ENCODE data around the gene MPO. TPM values are rescaled to one million over a fixed set of nuclear protein-coding genes. Genes with fewer than 3 reads are reported as not detected.

MPO gene
- polyA plus RNA-seq, 4 donors: 1.6 to 7.6 (median 4.0) TPM

DNA sequence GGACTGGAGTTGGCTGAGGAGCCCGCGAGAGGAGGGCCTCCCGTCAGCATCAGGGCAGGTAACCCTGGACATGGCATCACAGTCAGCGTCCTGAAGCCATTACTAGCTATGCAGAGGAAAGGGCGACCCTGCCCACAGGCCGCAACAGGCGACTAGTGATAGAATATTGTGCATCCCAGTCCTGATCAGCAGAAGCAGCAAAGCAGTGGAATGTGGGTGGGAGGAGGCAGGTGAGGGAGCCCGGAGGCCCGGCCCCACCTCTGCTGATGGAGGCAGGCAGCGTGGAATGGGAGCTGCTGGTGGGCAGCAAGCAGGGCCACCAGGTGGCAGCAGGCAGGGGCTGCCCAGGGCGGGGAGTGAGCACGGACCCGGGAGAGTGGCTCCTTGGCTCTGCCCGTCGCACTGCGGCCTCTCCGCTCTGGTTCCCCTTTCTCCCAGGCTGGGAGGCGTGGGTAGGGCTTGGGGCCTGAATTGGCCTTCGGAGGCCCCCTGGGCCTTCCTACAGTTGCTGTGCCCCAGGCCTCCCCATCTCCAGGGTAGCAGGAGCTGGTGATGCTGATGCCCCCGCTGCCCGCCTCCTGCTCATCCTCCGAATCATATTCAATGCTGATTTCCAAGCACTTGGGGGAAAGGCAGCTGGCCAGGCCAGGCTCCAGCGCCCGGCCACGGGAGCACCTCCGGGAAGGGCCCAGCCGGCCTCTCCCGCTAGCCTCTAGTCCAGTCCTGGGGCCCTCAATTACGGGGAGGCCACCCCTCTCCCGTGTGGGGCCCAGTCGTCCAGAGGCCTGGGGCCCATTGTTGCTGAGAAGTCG lies 27.6 kb upstream of the MPO start:
- no peak for DNase-seq (ENCODE audit: low read depth in 4 of 4, low spot score in 3 of 4)

GRCh38 chr17:58307468-58308172 lies 26.9 kb upstream of the MPO start:
- no peak for DNase-seq (ENCODE audit: low read depth in 4 of 4, low spot score in 3 of 4)

GRCh38 chr17:58306131-58306951 lies 25.6 kb upstream of the MPO start:
- no peak for DNase-seq (ENCODE audit: low read depth in 4 of 4, low spot score in 3 of 4)

- DNase-seq (ENCODE audit: low read depth in 4 of 4, low spot score in 3 of 4): no peak
Observed at GRCh38 chr17:58305626-58306025, 24.9 kb upstream of the MPO start.

- no peak for DNase-seq (ENCODE audit: low read depth in 4 of 4, low spot score in 3 of 4)
Observed at GRCh38 chr17:58304750-58305486, 24.2 kb upstream of the MPO start.

DNA sequence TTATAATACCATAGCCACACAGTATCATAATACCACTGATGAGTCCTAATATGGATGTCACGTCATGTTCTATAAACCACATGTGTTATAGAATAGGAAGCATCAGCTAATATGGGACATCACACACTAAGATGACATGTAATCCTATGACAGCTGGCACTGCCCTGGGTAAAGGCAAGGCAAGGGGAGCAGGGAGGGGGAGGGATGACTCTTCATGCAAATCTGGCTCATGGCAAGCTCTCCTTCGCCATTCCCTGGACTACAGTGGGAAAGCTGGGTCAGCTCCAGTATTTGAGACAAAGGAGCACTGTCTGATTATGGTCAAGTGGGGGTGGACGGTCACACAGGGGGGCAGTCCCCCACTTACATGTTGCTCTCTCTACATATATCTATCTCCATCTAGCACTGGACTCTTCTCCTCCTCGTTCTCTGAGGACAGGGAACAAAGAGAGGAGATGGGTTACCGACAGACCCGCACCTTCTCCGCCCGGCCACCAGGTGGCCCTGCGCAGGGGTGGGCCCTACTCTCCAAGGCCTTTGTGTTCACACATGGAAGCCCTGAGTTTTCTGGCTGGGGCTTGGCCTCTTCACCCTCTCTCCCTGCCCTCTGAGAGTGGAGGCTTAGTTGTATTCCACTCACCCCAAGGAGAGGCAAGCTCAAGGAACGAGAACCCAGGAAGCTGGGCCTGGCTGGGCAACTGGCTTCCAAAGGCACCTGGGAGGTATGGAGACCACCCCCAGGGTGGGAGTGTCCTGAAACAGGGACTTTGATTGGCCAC lies 23.4 kb upstream of the MPO start:
- no peak for DNase-seq (ENCODE audit: low read depth in 4 of 4, low spot score in 3 of 4)

- DNase-seq (ENCODE audit: low read depth in 4 of 4, low spot score in 3 of 4): no peak
Observed at GRCh38 chr17:58302919-58303585, 22.3 kb upstream of the MPO start.

DNA sequence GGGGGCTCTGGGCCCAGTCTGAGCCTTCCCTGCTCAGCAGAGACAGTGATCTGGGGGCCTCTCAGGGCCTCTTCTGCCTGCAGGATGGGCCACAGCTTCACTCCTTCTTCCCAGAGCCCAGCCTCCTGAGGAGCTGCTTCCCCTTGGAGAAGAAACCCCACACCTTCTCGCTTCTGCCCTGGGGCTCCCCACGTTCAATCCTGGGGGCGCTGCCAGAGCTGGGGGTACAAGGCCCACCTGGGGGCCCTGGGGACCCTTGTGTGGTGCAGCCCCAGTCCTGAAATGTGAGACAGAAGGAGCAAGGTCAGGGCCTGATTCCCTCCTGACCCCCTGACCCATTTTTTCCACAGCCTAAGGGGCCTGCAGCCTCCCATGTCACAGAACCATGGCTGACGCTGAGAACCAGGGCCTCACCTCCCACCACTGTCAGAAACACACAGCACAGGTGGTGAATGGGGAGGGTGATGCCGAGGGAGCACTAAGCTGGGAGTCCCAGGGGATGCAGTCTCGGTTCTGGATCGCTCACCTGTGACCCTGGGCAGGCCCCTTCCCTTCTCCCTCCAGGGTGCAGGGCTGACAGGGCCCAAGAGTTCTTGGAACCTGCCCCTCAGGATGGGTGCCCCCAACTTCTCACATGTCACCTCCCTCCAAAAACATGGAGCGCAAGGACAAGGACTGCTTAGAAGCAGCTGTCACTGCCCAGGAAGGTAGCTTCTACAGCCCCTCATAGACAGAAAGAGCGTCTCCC lies 21.6 kb upstream of the MPO start:
- DNase-seq (ENCODE audit: low read depth in 4 of 4, low spot score in 3 of 4): no peak

DNA sequence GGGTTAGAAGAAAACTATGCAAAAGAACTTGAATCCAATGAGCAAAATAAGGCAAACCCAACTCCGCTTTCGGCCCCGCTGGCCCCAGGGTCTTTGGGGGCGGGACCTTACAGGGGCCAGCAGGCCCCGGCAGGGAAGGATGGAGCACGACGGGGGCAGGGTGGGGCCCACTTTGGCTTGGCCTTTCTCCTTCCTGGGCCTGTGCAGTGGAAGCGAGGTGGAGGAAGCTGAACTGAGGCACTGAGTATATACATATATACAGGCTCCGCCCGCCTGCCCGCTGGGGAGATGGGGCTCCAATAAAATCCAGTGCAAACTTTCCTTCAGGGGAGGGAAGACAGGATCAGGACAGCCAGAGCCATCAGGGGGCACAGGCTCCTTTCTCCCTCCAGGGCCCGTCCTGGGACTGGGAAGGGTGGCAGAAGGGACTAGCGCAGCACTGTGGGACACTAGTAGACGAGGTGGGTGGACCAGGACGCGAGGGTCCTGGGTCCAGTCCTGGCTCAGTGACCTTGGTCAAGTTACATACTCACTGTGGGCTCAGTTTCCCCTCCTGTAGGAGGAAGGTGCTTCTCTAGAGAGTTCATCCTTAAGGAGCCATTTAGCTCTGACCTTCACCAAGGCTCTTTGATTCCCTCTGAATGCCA lies 20.9 kb upstream of the MPO start:
- DNase-seq (ENCODE audit: low read depth in 4 of 4, low spot score in 3 of 4): no peak

DNA sequence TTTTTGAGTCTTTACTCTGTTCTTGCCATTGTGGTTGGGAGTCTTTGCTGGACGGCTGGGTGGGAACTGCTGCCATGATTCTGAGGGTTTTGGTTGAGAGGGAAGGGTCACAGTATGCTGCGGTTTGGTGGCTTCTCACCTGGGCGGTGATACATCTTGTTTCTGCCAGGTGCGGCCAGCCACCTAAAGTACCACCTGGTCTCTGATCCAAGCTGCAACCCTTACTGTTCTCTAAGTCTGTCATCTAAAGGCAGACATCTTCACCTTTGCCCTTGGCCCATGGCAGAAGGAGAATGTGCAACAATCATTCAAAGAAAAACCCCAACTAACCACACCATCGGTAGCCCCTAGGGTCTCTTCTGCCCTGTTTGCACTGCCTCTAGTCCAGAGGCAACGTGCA lies 19.6 kb upstream of the MPO start:
- no peak for DNase-seq (ENCODE audit: low read depth in 4 of 4, low spot score in 3 of 4)

DNA sequence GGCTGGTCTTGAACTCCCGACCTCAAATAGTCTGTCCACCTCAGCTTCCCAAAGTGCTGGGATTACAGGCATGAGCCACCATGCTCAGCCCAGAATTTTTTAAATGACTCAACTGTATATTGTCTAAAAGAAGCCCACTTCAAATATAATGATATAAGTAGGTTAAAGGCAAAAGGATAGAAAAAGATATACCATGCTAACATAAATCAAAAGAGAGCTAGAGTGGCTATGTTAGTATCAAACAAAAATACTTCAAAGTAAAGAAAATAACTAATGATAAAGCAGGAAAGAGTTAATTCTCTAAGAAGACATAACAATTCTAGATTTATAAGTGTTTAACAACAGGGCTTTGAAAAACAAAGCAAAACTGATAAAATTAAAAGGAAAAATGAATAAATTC lies 13.3 kb upstream of the MPO start:
- DNase-seq (ENCODE audit: low read depth in 4 of 4, low spot score in 3 of 4): no peak

GRCh38 chr17:58291246-58291645 lies 10.5 kb upstream of the MPO start:
- no peak for DNase-seq (ENCODE audit: low read depth in 4 of 4, low spot score in 3 of 4)

DNA sequence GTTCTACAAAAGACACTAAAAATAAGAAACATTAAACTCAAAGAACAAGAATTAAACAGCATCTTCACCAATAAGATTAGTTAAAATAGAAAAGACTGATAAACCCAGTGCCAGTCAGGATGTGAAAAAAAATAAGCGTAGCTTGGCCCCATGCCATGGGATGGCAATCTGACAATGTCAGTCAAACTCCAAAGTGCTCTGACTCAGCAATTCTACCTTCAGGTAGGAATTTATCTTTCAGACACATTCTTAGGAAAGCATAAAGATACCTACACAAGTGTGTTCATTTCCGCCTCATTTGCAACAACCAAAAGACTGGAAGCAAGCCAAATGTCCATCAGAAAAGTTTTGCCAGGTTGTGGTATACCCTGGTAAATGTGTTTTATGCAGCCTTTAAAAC lies 9.1 kb upstream of the MPO start:
- DNase-seq (ENCODE audit: low read depth in 4 of 4, low spot score in 3 of 4): no peak

GRCh38 chr17:58285422-58285810 lies 4.7 kb upstream of the MPO start:
- no peak for DNase-seq (ENCODE audit: low read depth in 4 of 4, low spot score in 3 of 4)

DNA sequence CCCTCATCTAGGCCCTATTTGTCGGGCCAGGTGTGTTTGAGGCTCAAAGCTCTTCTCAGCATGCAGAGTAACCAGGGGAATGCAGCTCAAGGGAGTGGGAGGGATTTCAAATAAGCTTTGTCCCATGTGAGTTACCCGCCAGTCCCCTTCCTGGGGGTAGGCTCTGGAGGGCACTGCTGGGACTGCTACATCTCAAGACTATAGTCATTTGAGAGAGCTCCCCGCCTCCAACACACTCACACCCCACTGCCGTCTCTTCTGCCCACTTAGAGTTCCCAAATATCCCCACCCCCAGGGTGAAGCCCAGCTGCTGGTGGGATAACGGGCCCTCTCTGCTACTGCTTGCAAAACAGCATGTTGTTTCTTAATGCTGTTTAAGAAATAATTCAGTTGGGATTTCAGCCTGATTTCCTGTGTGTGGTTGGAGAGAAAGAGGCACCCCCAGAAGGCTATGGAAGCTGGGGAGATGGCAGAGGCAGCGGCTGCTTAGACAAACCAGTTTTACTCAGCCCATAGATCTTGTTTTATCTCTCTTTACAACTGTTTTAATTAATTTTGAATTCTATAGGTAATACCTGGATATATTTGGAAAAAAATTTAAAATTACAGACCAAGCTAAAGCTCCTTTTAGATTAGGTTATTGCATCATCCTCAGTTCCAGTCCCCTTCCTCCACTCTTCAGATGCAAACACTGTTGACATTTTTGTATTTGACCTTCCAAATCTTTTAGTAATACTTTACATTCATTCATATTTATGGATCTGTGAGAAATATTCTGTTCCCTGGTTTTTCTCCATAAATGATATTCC lies 4.1 kb upstream of the MPO start:
- DNase-seq (ENCODE audit: low read depth in 4 of 4, low spot score in 3 of 4): no peak

- no peak for DNase-seq (ENCODE audit: low read depth in 4 of 4, low spot score in 3 of 4)
Observed at GRCh38 chr17:58283674-58284612, 3.2 kb upstream of the MPO start.

Data from left renal pelvis (tissue), 4 donors.